OCI-LY3 (cell line): ENCODE measurements around the gene CMSS1.

ENCODE experiments used
- H2AFZ ChIP-seq: fragments of 200-600, 300-600 bp; shearing (Covaris generic); 2 replicates; pipeline ENCODE4 v1.6.0; 2014; ENCODE audit warnings: antibody characterized with exemption, low read depth, low read length
- H3K27ac ChIP-seq: fragments of 200-600, 300-600 bp; sonication (generic); 2 replicates; pipeline ENCODE4 v1.5.1; 2014; ENCODE audit warnings: mild to moderate bottlenecking, low read length, moderate library complexity, mixed read lengths
- H3K27me3 ChIP-seq: fragments of 200-600, 300-600 bp; sonication (generic); 2 replicates; pipeline ENCODE4 v1.6.1; 2014; ENCODE audit warnings: low read depth, low read length, mixed read lengths
- H3K36me3 ChIP-seq: fragments of 200-600, 300-600 bp; sonication (generic); replicated peaks from 2 replicates; pipeline ENCODE3; 2014; ENCODE audit warnings: low read depth, low read length, mixed read lengths
- H3K4me1 ChIP-seq: fragments of 300-600, 200-600 bp; sonication (generic); 2 replicates; pipeline ENCODE4 v1.6.1; 2014; ENCODE audit warnings: low read length, mixed read lengths
- H3K4me2 ChIP-seq: fragments of 200-600, 300-600 bp; sonication (generic); 2 replicates; pipeline ENCODE4 v1.6.1; 2014; ENCODE audit warnings: low read length, mixed read lengths
- H3K4me3 ChIP-seq: fragments of 300-600, 200-600 bp; sonication (generic); 2 replicates; pipeline ENCODE4 v1.5.1; 2014; ENCODE audit warnings: antibody characterized with exemption, mild to moderate bottlenecking, low read length, moderate library complexity
- H3K79me2 ChIP-seq: fragments of 300-600, 200-600 bp; shearing (Covaris generic); 2 replicates; pipeline ENCODE4 v1.6.1; 2014; ENCODE audit warnings: mild to moderate bottlenecking, low read length, mixed read lengths
- H3K9ac ChIP-seq: fragments of 300-600, 200-600 bp; shearing (Covaris generic); 2 replicates; pipeline ENCODE4 v1.6.0; 2014; ENCODE audit warnings: mild to moderate bottlenecking, low read length, moderate library complexity
- H3K9me3 ChIP-seq: fragments of 200-600, 300-600 bp; shearing (Covaris generic); 2 replicates; pipeline ENCODE4 v1.6.1; 2014; ENCODE audit warnings: low read length, mixed read lengths; ENCODE audit not compliant: insufficient read depth
- H4K20me1 ChIP-seq: fragments of 200-600, 300-600 bp; sonication (generic); 2 replicates; pipeline ENCODE4 v1.6.1; 2016; ENCODE audit warnings: low read length, mixed read lengths; ENCODE audit not compliant: insufficient read depth
- EZH2phosphoT487 ChIP-seq: fragments of 200-600 bp; shearing (Covaris generic); IDR thresholded peaks from 2 replicates; pipeline ENCODE4 v1.6.1; 2018; ENCODE audit warnings: antibody characterized with exemption, mixed run types, low read depth
- TF ChIP-seq, protein P1 (sequence below): fragments of 200-600, 300-600 bp; sonication (generic); IDR thresholded peaks from 2 replicates; pipeline ENCODE4 v1.5.1; 2014; ENCODE audit warnings: antibody characterized with exemption, low read length, low read depth

Gene CMSS1

DNA sequence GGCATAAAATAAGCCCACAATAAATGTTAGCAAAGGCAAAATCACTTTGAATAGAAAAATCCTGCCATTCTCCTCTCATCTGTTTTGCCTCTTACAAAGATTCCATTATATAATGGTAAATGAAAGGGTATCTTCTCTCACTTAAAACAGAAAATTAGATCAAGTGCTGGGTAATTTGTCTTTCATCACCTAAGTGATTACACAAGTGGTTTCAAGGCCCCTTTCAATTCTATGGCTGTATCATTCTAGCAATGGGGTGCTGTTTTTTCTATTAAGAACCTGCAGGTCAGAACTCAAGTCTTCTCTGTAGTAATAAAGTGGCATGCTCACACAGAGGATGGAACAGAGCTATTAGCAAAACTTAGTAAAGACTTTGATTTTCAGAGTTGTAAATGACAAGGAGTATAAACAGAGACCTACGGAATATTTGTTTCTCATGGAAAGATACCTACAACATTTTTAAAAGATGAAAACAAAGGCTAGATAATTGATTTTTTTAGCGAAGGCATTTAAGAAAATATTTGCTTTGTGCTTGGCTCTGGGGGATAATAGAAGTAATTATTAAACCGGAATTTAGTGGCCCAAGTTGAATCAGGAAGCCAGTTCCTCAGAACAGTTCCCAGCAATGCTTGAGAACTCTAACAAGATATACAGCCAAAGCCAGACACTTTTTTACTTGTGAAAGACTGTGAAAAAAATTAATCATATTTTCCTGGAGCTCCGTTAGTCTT, 137.4 kb downstream of the CMSS1 start:
- Histone ChIP-seq H4K20me1 (no peaks in the 10 kb centered on the region), H3K27ac (no peak overlapping the region), H3K9ac (no peak overlapping the region), H3K4me3 (no peak overlapping the region), H3K36me3 (no peaks in the 10 kb centered on the region), H3K9me3 (no peaks in the 10 kb centered on the region), H3K4me1 (peaks cover 14% of the 10 kb centered on the region), H3K27me3 (no peaks in the 10 kb centered on the region), H2AFZ (no peak overlapping the region), H3K4me2 (no peak overlapping the region), H3K79me2 (peaks cover 11% of the 10 kb centered on the region; the same call in 1 of the 2 replicates)
- TF ChIP-seq, protein P1, sequence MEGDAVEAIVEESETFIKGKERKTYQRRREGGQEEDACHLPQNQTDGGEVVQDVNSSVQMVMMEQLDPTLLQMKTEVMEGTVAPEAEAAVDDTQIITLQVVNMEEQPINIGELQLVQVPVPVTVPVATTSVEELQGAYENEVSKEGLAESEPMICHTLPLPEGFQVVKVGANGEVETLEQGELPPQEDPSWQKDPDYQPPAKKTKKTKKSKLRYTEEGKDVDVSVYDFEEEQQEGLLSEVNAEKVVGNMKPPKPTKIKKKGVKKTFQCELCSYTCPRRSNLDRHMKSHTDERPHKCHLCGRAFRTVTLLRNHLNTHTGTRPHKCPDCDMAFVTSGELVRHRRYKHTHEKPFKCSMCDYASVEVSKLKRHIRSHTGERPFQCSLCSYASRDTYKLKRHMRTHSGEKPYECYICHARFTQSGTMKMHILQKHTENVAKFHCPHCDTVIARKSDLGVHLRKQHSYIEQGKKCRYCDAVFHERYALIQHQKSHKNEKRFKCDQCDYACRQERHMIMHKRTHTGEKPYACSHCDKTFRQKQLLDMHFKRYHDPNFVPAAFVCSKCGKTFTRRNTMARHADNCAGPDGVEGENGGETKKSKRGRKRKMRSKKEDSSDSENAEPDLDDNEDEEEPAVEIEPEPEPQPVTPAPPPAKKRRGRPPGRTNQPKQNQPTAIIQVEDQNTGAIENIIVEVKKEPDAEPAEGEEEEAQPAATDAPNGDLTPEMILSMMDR = no peak
- TF ChIP-seq EZH2phosphoT487 = no peak

DNA sequence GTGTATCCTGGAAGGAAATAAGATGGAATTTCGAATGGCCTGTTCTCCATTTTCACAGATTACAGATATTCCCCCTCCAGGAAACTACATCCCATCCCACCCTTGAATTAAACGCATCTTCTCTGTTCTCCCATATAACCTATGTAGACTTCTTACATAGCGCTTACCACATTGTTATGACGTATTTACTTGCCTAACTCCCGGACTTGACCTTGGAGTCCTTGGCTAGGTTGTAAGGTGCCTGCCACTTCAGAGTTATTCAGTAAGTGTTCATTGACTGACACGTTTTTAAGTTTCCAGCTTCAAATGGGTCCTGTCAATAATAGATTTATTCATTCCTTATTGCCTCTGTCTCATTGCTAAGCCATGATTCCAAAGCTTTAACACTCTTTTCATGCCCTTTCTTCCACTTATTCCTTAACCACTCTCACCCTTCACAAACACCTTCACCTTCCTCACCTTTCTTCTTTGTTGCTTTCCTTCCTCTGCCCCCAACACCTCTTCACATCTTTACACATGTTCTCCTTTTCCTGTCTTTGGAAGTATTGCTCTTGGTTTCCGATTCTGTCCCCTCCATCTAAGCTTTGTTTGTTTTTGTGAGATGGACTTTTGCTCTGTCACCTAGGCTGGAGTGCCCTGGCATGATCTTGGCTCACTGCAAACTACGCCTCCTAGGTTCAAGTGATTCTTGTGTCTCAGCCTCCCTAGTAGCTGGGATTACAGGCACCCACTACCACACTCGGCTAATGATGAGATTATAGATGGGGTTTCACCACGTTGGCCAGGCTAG, 138.3 kb downstream of the CMSS1 start:
- Histone ChIP-seq H3K4me2 (no peak overlapping the region), H3K27me3 (no peaks in the 10 kb centered on the region), H4K20me1 (no peaks in the 10 kb centered on the region), H2AFZ (no peak overlapping the region), H3K9me3 (no peaks in the 10 kb centered on the region), H3K4me3 (no peak overlapping the region), H3K4me1 (peaks cover 5% of the 10 kb centered on the region), H3K36me3 (no peaks in the 10 kb centered on the region), H3K79me2 (peaks cover 11% of the 10 kb centered on the region; the same call in 1 of the 2 replicates), H3K9ac (no peak overlapping the region), H3K27ac (no peak overlapping the region)
- no peak for TF ChIP-seq EZH2phosphoT487
- TF ChIP-seq, protein P1 = no peak

DNA sequence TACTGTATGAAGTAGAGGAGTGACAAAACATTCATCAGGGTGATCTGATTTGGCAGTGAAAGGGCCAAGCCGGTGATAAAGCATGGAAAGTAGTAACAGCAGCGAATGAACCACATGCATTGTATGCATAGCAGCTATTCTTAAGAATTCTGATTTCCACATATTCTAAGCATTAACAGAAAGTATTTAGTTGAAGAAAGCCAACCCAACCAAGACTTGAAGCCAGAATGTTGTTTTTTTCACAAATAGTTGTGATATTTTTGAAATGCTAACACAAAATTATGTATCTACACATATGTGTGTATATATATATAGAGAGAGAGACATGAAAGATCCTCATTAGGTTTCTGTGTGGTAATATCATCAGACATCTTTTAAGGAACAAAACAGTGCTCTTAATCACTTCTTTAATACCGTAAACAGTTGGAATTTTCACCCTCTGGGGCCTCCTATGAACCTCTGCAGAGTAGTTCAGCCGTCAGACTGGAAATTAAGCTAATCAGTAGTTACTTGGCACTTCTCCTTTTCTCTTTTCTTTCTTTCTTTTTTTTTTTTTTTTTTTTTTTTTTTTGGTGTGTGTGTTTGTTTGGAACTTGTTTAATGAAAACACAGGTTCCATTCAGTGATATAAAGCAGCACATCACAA, 139.6 kb downstream of the CMSS1 start:
- Histone ChIP-seq H3K27me3 (no peaks in the 10 kb centered on the region), H3K4me1 (0 out of 2 replicates have a peak, but pooled peaks cover 2% of the 10 kb centered on the region), H3K9me3 (no peaks in the 10 kb centered on the region), H3K36me3 (no peaks in the 10 kb centered on the region), H3K9ac (no peak overlapping the region), H3K4me2 (no peak overlapping the region), H2AFZ (no peak overlapping the region), H4K20me1 (no peaks in the 10 kb centered on the region), H3K27ac (no peak overlapping the region), H3K79me2 (peaks cover 11% of the 10 kb centered on the region; the same call in 1 of the 2 replicates), H3K4me3 (no peak overlapping the region)
- no peak for TF ChIP-seq EZH2phosphoT487
- TF ChIP-seq, protein P1 = no peak
